IMR-90 (cell line): ENCODE results near the gene ZNF423. TPM values are rescaled to one million over a fixed set of nuclear protein-coding genes. Genes with fewer than 3 reads are reported as not detected.

ENCODE experiments used
- ATAC-seq: fragments of 200-7000 bp; cut with Tn5 transposase; 2 replicates; pipeline ENCODE4 v1.9.1; 2020; ENCODE audit warnings: low read depth, mild to moderate bottlenecking, moderate library complexity
- BruUV-seq: library from RNA; stranded (reverse); fragments of 400-500 nt; replicated peaks from 2 replicates; lab custom pipeline; 2021; lab: Mats Ljungman, UMichigan
- CTCF ChIA-PET: fragments of 300-600 bp; formaldehyde crosslinking; extraction: SDS; loops from one replicate; lab custom pipeline; 2021; ENCODE audit warnings: antibody characterized with exemption; lab: Yijun Ruan, JAX
- POLR2A ChIA-PET: fragments of 300-600 bp; sonication (Branson Sonifier 250); formaldehyde crosslinking; loops from one replicate; lab custom pipeline; 2022; ENCODE audit warnings: antibody characterized with exemption; ENCODE audit not compliant: unreplicated experiment; lab: Charles Lee
- DNase-seq: peaks from one replicate; pipeline ENCODE4 v3.0.0; 2013
- H2AFZ ChIP-seq: replicated peaks from 2 replicates; pipeline ENCODE3; 2013; ENCODE audit warnings: low read length, mild to moderate bottlenecking; ENCODE audit not compliant: poor library complexity
- H2AK5ac ChIP-seq: 2 replicates; pipeline ENCODE4 v1.6.1; 2013; ENCODE audit warnings: low read depth, low read length, inconsistent platforms
- H2AK9ac ChIP-seq: replicated peaks from 2 replicates; pipeline ENCODE3; 2013; ENCODE audit warnings: mild to moderate bottlenecking, low read depth, low read length, moderate library complexity; ENCODE audit not compliant: poor library complexity
- H2BK120ac ChIP-seq: 2 replicates; pipeline ENCODE4 v1.6.1; 2013; ENCODE audit warnings: low read depth, low read length, inconsistent platforms
- H2BK15ac ChIP-seq: 3 replicates; pipeline ENCODE4 v1.6.1; 2013; ENCODE audit warnings: low read depth, low read length, inconsistent platforms
- H2BK20ac ChIP-seq: 2 replicates; pipeline ENCODE4 v1.6.1; 2013; ENCODE audit warnings: low read depth, mild to moderate bottlenecking, inconsistent platforms, low read length, moderate library complexity
- H2BK5ac ChIP-seq: 2 replicates; pipeline ENCODE4 v1.6.1; 2013; ENCODE audit warnings: mild to moderate bottlenecking, low read depth, low read length, inconsistent platforms; ENCODE audit not compliant: poor library complexity, severe bottlenecking
- H3K14ac ChIP-seq: replicated peaks from 2 replicates; pipeline ENCODE4 v1.6.1; 2013; ENCODE audit warnings: low read depth, low read length, inconsistent platforms
- H3K18ac ChIP-seq: 2 replicates; pipeline ENCODE4 v1.6.1; 2013; ENCODE audit warnings: low read depth, low read length, control low read depth
- H3K23ac ChIP-seq: 2 replicates; pipeline ENCODE4 v1.6.1; 2013; ENCODE audit warnings: low read depth, low read length, inconsistent platforms
- H3K27ac ChIP-seq: 2 replicates; pipeline ENCODE4 v1.5.1; 2013; ENCODE audit warnings: mild to moderate bottlenecking, control low read depth, low read length; ENCODE audit not compliant: insufficient read depth
- H3K27me3 ChIP-seq: 2 replicates; pipeline ENCODE4 v1.6.1; 2013; ENCODE audit warnings: low read length; ENCODE audit not compliant: control insufficient read depth, insufficient read depth
- H3K36me3 ChIP-seq: 2 replicates; pipeline ENCODE4 v1.6.1; 2013; ENCODE audit warnings: low read length, mixed read lengths; ENCODE audit not compliant: control insufficient read depth, insufficient read depth
- H3K4ac ChIP-seq: 2 replicates; pipeline ENCODE4 v1.6.1; 2013; ENCODE audit warnings: low read depth, low read length, inconsistent platforms
- H3K4me1 ChIP-seq: 2 replicates; pipeline ENCODE4 v1.6.1; 2013; ENCODE audit warnings: low read length, mixed read lengths; ENCODE audit not compliant: control insufficient read depth, insufficient read depth
- H3K4me2 ChIP-seq: 2 replicates; pipeline ENCODE4 v1.6.1; 2013; ENCODE audit warnings: low read depth, mild to moderate bottlenecking, control low read depth, low read length, moderate library complexity
- H3K4me3 ChIP-seq: 2 replicates; pipeline ENCODE4 v1.5.1; 2013; ENCODE audit warnings: low read depth, mild to moderate bottlenecking, control low read depth, low read length, moderate library complexity; ENCODE audit not compliant: insufficient read depth
- H3K56ac ChIP-seq: 2 replicates; pipeline ENCODE4 v1.6.1; 2013; ENCODE audit warnings: low read length, inconsistent platforms; ENCODE audit not compliant: insufficient read depth; ENCODE audit errors: extremely low read depth
- H3K79me1 ChIP-seq, 2 experiments: 2 replicates each; pipeline ENCODE4 v1.6.1; 2013; ENCODE audit warnings: low read length in 2 of 2, inconsistent platforms in 1 of 2, low read depth in 1 of 2
- H3K9ac ChIP-seq: 2 replicates; pipeline ENCODE4 v1.6.1; 2013; ENCODE audit warnings: low read depth, low read length, control low read depth
- H3K9me1 ChIP-seq: 2 replicates; pipeline ENCODE4 v1.6.1; 2013; ENCODE audit warnings: low read length, inconsistent platforms; ENCODE audit not compliant: insufficient read depth
- H3K9me3 ChIP-seq: 2 replicates; pipeline ENCODE4 v1.6.1; 2013; ENCODE audit warnings: low read length; ENCODE audit not compliant: control insufficient read depth, insufficient read depth
- H4K20me1 ChIP-seq: 2 replicates; pipeline ENCODE4 v1.6.1; 2013; ENCODE audit warnings: low read length, inconsistent platforms; ENCODE audit not compliant: insufficient read depth
- H4K5ac ChIP-seq: 2 replicates; pipeline ENCODE4 v1.6.1; 2013; ENCODE audit warnings: mild to moderate bottlenecking, low read depth, low read length, control low read depth
- H4K8ac ChIP-seq, 2 experiments: 2 replicates each; pipeline ENCODE4 v1.6.1; 2013; ENCODE audit warnings: low read depth in 2 of 2, low read length in 2 of 2, control low read depth in 1 of 2, inconsistent platforms in 1 of 2
- H4K91ac ChIP-seq: 2 replicates; pipeline ENCODE4 v1.6.1; 2013; ENCODE audit warnings: low read depth, low read length, inconsistent platforms; ENCODE audit not compliant: insufficient read depth
- BHLHE40 ChIP-seq: fragments of 150-350 bp; IDR thresholded peaks from 2 replicates; pipeline ENCODE4 v1.6.1; 2016; ENCODE audit warnings: mild to moderate bottlenecking, low read depth, low read length
- CEBPB ChIP-seq: IDR thresholded peaks from 2 replicates; pipeline ENCODE4 v1.6.1; 2012; ENCODE audit warnings: low read depth, low read length, improper control_type of control experiment
- CHD1 ChIP-seq: IDR thresholded peaks from 2 replicates; pipeline ENCODE4 v1.6.1; 2012; ENCODE audit warnings: low read depth, low read length, improper control_type of control experiment
- MAFK ChIP-seq: IDR thresholded peaks from 2 replicates; pipeline ENCODE4 v1.6.1; 2012; ENCODE audit warnings: low read depth, low read length, improper control_type of control experiment
- MAZ ChIP-seq: IDR thresholded peaks from 2 replicates; pipeline ENCODE4 v1.6.1; 2012; ENCODE audit warnings: low read depth, mild to moderate bottlenecking, low read length, improper control_type of control experiment, moderate library complexity, borderline replicate concordance
- MXI1 ChIP-seq: IDR thresholded peaks from 2 replicates; pipeline ENCODE4 v1.6.1; 2012; ENCODE audit warnings: low read depth, mild to moderate bottlenecking, low read length, moderate library complexity, borderline replicate concordance
- NFE2L2 ChIP-seq: fragments of 150-350 bp; IDR thresholded peaks from 2 replicates; pipeline ENCODE4 v1.6.1; 2016; ENCODE audit warnings: low read depth, mild to moderate bottlenecking, low read length
- POLR2A ChIP-seq: IDR thresholded peaks from 2 replicates; pipeline ENCODE4 v1.6.1; 2012; ENCODE audit warnings: mild to moderate bottlenecking, low read depth, low read length
- RAD21 ChIP-seq: IDR thresholded peaks from 2 replicates; pipeline ENCODE4 v1.6.1; 2012; ENCODE audit warnings: low read length, improper control_type of control experiment
- RCOR1 ChIP-seq: IDR thresholded peaks from 2 replicates; pipeline ENCODE4 v1.6.1; 2012; ENCODE audit warnings: mild to moderate bottlenecking, low read length, improper control_type of control experiment; ENCODE audit not compliant: insufficient replicate concordance
- RFX5 ChIP-seq: IDR thresholded peaks from 2 replicates; pipeline ENCODE4 v1.8.0; 2012; ENCODE audit warnings: low read depth, mild to moderate bottlenecking, low read length, moderate library complexity
- SMC3 ChIP-seq: fragments of 150-350 bp; IDR thresholded peaks from 2 replicates; pipeline ENCODE4 v1.6.1; 2016; ENCODE audit warnings: low read depth, mild to moderate bottlenecking, antibody characterized with exemption, low read length, moderate library complexity
- WGBS, 2 experiments: methylation state at CpG; one replicate each; pipeline versions ENCODE4 v1.1.5 to v1.1.7; 2013; ENCODE audit warnings: missing lambda C conversion rate in 2 of 2; ENCODE audit not compliant: insufficient read length in 1 of 2; ENCODE audit errors: extremely low coverage in 2 of 2; 5-methylcytosine and 5-hydroxymethylcytosine counted together
- dilution Hi-C: fragments of 300-500 bp; cut with HindIII; formaldehyde crosslinking; loops from one replicate; pipeline ENCODE4 v1.14.3; 2018; ENCODE audit warnings: low sequenced_read_pairs; ENCODE audit not compliant: unreplicated experiment
- in situ Hi-C: fragments of 300-500 bp; cut with MboI; formaldehyde crosslinking; loops from 3 replicates; pipeline ENCODE4 v1.14.3; 2019; ENCODE audit warnings: low sequenced_read_pairs, inconsistent platforms, mixed read lengths
- intact Hi-C: fragments of 100-400 bp; cut with micrococcal nuclease; formaldehyde crosslinking; loops from 2 replicates; pipeline ENCODE4 v1.10.0; 2022
- polyA plus RNA-seq, 3 experiments: library from polyadenylated mRNA; depleted of rRNA; stranded (reverse); fragments of >200 nt; gene quantifications; 2 replicates each; pipeline ENCODE4 v1.2.3, GENCODE V29; 2012; ENCODE audit warnings: low replicate concordance in 1 of 3
- total RNA-seq: library from RNA; depleted of rRNA; stranded (reverse); fragments of >200 nt; gene quantifications from 2 replicates; pipeline ENCODE4 v1.2.3, GENCODE V29; 2012
- TF ChIP-seq, protein P1 (sequence below): conservative IDR thresholded peaks from 2 replicates; pipeline ENCODE4 v1.5.1; 2012; ENCODE audit warnings: mild to moderate bottlenecking, low read depth, low read length, improper control_type of control experiment
- TF ChIP-seq, protein P2 (sequence below): fragments of 150-350 bp; IDR thresholded peaks from 2 replicates; pipeline ENCODE4 v1.6.1; 2016; ENCODE audit warnings: low read depth, mild to moderate bottlenecking, low read length, moderate library complexity, borderline replicate concordance

Gene ZNF423
- total and polyA plus RNA-seq, 2 of the 4 experiments (the other 2 are of a cell fraction) = under 0.01 to 0.10 TPM

DNA sequence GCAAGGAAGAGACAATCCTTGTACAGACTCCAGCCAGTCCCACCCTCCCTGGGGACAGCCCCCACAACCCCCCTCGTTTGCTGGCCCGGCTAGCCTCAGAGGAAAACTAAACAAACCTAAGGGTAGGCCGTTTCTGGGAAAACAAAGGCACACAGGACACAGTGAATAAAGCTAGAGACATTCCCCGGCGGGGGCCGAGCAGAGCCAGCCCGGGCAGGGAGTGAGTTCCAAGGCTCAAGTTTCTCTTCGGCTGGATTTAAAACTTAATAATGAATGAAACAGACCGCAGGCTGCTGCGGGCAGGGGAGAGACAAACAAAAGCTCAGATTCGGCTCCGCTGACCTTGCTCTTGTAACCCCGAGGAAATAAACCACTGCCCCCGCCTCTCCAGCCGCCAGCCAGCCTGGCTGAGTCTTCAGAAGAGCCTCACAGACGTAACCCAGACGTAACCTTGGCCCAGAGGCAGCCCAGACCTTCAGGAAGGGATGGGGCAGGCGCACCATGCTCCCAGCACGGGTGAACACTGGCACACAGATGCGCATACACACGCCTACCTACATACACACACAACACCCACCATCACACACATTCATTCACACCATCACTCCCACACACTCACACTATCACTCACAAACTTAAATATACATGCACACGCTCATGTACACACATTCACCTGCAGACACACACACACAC lies 216.0 kb downstream of the ZNF423 start:
- dilution Hi-C loops = no loop called here
- H3K23ac ChIP-seq = peak overlapping the region; percentile 60; the same call in 1 of the 2 replicates
- peak overlapping the region; percentile 22 to 56; a peak in 2 of 4 replicates for H4K8ac ChIP-seq
- H4K20me1 ChIP-seq = peaks cover 7% of the 10 kb centered on the region
- peaks cover 31% of the 10 kb centered on the region for H3K4me1 ChIP-seq
- in situ Hi-C loops = no loop called here
- peak overlapping the region; percentile 29 for H3K18ac ChIP-seq
- peak overlapping the region; percentile 92 for H3K4ac ChIP-seq
- H2BK15ac ChIP-seq = peak overlapping the region; percentile 31; the same call in 1 of the 3 replicates
- H2AK5ac ChIP-seq = peak overlapping the region; percentile 48
- peak; percentile 86 for ATAC-seq
- H2BK5ac ChIP-seq = peak overlapping the region; percentile 59
- ChIA-PET CTCF (no interaction called here), POLR2A (no interaction called here)
- H2BK120ac ChIP-seq = peak overlapping the region; percentile 82
- no peak overlapping the region for H3K9ac ChIP-seq
- no peaks in the 10 kb centered on the region for H3K36me3 ChIP-seq
- DNase-seq = peak; percentile 77
- peak overlapping the region; percentile 37 for H2AK9ac ChIP-seq
- peak overlapping the region; percentile 30 for H3K4me2 ChIP-seq
- H2AFZ ChIP-seq = peak overlapping the region; percentile 62
- intact Hi-C loops = loop anchor here (2.0 kb wide), 1 partner anchor 19 kb away; no protein-coding TSS in a partner anchor
- H3K56ac ChIP-seq = 0 out of 2 replicates have a peak overlapping the region, but pooled peaks have one; percentile 19
- H3K27ac ChIP-seq = peak overlapping the region; percentile 44
- H3K9me1 ChIP-seq = peaks cover 17% of the 10 kb centered on the region; the same call in 1 of the 2 replicates
- no peaks in the 10 kb centered on the region for H3K27me3 ChIP-seq
- no peaks in the 10 kb centered on the region for H3K79me1 ChIP-seq
- H2BK20ac ChIP-seq = peak overlapping the region; percentile 42; the same call in 1 of the 2 replicates
- BruUV-seq = no TSS peak
- no peak overlapping the region for H3K4me3 ChIP-seq
- H3K9me3 ChIP-seq = no peaks in the 10 kb centered on the region
- peak overlapping the region; percentile 63 for H3K14ac ChIP-seq
- peak overlapping the region; percentile 47 for H4K91ac ChIP-seq
- 12% methylated on average over 7 of the region's 22 CpGs; no CpG with 5 or more reads in 1 of the 2 experiments for WGBS, 2 experiments
- no peak overlapping the region for H4K5ac ChIP-seq
- TF ChIP-seq, protein P1, sequence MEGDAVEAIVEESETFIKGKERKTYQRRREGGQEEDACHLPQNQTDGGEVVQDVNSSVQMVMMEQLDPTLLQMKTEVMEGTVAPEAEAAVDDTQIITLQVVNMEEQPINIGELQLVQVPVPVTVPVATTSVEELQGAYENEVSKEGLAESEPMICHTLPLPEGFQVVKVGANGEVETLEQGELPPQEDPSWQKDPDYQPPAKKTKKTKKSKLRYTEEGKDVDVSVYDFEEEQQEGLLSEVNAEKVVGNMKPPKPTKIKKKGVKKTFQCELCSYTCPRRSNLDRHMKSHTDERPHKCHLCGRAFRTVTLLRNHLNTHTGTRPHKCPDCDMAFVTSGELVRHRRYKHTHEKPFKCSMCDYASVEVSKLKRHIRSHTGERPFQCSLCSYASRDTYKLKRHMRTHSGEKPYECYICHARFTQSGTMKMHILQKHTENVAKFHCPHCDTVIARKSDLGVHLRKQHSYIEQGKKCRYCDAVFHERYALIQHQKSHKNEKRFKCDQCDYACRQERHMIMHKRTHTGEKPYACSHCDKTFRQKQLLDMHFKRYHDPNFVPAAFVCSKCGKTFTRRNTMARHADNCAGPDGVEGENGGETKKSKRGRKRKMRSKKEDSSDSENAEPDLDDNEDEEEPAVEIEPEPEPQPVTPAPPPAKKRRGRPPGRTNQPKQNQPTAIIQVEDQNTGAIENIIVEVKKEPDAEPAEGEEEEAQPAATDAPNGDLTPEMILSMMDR = no peak
- TF ChIP-seq CHD1 (no peak), POLR2A (no peak), MAFK (no peak), RAD21 (no peak), NFE2L2 (no peak), MAZ (peak; percentile 80; the same call in 1 of the 2 replicates), CEBPB (no peak), RFX5 (no peak), BHLHE40 (peak; percentile 44), RCOR1 (no peak), MXI1 (no peak), SMC3 (no peak)
- TF ChIP-seq, protein P2, sequence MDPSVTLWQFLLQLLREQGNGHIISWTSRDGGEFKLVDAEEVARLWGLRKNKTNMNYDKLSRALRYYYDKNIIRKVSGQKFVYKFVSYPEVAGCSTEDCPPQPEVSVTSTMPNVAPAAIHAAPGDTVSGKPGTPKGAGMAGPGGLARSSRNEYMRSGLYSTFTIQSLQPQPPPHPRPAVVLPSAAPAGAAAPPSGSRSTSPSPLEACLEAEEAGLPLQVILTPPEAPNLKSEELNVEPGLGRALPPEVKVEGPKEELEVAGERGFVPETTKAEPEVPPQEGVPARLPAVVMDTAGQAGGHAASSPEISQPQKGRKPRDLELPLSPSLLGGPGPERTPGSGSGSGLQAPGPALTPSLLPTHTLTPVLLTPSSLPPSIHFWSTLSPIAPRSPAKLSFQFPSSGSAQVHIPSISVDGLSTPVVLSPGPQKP = no peak
